HG02610 (cell line): Measurements from ENCODE around the gene SPHK1.
"Not testable (repeated sequence)": the region's sequence is repeated elsewhere in the genome, so short reads cannot be mapped to it uniquely, and the experiment has no call there.

ENCODE experiments used
- ATAC-seq: cut with Tn5 transposase; IDR thresholded peaks from one replicate; pipeline ENCODE4 v1.9.1; 2021; ENCODE audit warnings: mild to moderate bottlenecking, moderate library complexity; ENCODE audit not compliant: unreplicated experiment

Gene SPHK1, protein sequence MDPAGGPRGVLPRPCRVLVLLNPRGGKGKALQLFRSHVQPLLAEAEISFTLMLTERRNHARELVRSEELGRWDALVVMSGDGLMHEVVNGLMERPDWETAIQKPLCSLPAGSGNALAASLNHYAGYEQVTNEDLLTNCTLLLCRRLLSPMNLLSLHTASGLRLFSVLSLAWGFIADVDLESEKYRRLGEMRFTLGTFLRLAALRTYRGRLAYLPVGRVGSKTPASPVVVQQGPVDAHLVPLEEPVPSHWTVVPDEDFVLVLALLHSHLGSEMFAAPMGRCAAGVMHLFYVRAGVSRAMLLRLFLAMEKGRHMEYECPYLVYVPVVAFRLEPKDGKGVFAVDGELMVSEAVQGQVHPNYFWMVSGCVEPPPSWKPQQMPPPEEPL

DNA sequence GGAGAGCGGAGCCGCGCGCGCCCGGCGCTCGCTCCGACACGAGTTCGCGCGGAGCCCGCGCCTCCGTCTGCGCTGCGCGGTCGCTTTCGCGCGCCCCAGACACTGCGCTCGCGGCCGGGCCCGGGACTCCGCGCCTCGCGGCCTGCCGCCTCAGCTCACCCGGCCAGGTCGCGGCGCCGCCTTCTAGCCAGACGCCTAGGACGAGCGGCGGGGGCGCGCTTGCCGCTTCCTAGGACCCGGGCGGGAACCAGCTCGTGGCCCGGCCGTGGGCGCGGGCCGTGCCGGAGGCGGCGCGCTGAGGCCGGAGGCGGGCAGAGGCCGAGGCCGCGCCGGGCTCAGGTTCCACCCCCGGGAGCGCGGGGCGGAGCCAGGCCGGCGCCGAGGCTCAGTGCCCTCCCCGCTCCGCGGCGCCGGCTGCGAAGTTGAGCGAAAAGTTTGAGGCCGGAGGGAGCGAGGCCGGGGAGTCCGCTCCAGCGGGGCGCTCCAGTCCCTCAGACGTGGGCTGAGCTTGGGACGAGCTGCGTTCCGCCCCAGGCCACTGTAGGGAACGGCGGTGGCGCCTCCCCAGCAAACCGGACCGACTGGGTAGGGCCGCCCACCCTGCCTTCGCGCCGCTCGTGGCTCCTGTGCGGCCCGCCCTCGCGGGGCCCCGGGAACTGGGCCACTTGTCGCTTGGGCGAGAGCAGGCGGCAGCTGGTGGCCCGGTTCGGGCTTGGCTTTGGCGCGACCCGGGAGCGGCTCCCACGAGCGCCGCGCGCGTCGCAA, at the start of gene SPHK1:
SPHK1 (plus strand) TSS at position 388 of the 765 bp plus-strand sequence. CDS start 1,036 bp downstream, outside the sequence.
- ATAC-seq = peak; percentile 63

DNA sequence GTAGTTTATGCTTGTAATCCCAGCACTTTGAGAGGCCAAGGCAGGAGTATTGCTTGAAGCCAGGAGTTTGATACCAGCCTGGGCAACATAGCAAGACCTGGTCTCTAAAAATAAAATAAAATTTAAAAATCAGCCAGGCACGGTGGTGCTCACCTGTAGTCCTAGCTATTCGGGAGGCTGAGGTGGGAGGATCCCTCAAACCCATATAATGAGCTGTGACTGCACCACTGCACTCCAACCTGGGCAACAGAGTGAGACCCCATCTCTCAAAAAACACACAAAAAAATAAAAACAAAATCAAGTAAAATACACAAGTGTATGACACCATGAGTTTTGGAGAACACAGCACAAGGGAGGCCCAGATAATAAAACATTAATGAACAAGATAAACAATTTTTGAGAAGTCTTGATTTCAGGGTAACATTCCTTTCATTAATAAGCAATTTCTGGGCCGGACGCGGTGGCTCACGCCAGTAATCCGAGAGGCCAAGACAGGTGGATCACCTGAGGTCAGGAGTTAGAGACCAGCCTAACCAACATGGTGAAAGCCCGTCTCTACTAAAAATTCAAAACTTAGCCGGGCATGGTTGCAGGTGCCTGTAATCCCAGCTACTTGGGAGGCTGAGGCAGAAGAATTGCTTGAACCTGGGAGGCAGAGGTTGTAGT, 48.6 kb upstream of the SPHK1 start:
- ATAC-seq = no peak

DNA sequence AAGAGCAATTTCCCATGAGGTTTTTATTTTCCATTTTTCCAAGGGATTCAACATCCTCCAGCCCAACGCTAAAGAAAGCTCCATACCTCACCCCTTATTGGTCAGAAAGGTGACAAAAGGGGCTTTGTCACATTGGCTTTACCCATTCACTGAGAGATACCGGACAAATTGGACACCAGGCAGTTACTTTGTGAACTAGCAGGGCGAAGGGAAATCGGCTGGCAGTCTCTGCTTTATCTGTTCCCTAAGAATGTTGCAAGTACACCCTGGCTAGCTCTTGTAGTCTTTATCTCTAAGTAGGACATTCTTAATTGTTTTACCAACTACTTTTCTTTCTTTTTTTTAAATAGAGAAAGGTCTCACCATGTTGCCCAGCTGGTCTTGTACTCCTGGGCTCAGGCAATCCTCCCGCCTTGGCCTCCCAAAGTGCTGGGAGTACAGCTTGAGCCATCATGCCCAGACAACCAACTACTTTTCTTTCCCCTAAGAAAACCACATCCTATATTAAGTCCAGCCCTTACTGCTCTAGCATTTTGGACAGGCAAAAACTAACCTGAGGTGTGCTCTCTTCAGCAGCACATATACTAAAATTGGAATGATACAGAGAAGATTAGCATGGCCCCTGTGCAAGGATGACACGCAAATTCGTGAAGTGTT, 47.5 kb upstream of the SPHK1 start:
- ATAC-seq = no peak

DNA sequence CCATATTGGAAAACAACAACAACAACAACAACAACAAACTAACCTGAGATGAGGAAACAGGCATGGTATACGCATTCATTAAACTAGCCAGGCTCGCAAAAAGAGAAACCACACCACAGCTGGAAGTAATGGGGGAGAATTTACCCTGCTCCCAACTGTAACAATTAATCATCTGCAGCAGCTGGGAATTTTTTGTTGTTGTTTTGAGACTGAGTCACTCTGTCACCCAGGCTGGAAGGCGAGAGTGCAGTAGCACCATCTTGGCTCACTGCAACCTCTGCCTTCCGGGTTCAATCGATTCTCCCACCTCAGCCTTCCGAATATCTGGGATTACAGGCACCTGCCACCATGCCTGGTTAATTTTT, 47.0 kb upstream of the SPHK1 start:
- ATAC-seq = no peak

DNA sequence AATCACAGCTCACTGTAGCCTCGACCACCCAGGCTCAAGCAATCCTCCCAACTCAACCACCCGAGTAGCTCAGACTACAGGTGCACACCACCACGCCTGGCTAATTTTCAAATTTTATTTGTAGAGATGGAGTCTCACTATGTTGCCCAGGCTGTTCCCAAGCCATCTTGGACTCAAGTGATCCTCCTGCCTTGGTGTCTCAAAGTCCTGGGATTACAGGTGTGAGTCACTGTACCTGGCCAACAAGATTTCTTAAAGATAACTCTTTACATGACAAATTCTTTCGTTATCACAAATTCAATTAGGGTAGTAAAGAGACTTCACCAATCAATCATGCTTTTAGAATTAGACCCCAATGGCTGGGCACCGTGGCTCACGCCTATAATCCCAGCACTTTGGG, 43.1 kb upstream of the SPHK1 start:
- ATAC-seq = no peak

DNA sequence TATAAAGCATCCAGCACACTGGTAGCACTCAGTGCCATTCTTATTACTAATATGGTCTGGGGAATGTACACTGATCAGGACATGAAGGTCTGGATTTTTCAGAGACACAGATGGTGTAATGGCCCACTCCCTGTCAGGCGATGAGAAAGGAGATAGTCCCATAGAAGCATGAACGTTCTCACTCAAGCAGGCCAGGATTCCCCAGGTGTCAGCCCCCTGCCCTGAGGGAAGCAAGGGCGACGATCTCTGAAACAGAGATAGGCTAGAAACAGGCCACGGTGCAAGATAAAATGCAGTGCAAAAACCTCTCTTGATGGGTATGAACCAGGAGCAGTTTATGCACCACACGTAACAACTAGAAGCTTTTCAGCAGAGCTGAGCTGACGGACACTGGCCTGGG, 41.3 kb upstream of the SPHK1 start:
- no peak for ATAC-seq

DNA sequence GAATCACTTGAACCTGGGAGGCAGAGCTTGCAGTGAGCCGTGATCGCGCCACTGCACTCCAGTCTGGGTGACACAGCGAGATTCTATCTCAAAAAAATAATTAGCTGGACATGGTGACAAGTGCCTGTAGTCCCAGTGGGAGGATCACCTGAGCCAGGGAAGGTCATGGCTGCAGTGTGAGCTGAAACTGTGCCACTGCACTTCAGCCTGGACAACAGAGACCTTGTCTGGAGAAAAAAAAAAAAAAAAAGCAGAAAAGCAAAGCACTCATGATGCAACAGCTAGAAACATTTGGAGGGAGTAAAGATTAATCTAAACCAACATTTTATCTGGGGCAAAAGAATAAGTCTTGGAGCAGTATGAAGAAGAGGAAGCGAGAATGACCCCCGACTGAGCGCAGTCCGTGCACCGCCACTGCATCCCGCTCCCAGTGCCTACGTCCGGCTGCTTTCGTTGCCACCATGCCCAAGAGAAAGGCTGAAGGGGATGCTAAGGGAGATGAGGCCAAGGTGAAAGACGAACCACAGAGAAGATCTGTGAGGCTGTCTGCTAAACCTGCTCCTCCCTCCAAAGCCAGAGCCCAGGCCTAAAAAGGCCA, 38.9 kb upstream of the SPHK1 start:
- no peak for ATAC-seq

DNA sequence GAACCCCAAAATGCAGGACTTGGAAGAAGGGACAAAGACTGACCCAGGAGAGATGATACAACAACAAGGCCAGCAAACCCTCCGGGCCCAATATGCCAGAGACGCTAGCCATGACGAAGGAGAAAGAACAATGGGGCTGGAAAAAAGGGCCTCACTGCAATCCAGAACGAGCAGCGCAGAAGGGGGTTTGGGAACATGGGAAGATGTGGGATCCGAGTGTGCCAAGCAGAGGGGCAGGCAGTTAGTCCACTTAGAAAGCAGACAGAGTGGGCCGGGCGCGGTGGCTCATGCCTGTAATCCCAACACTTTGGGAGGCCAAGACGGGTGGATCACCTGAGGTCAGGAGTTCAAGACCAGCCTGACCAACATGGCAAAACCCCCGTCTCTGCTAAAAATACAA, 37.5 kb upstream of the SPHK1 start:
- not testable (repeated sequence) for ATAC-seq

DNA sequence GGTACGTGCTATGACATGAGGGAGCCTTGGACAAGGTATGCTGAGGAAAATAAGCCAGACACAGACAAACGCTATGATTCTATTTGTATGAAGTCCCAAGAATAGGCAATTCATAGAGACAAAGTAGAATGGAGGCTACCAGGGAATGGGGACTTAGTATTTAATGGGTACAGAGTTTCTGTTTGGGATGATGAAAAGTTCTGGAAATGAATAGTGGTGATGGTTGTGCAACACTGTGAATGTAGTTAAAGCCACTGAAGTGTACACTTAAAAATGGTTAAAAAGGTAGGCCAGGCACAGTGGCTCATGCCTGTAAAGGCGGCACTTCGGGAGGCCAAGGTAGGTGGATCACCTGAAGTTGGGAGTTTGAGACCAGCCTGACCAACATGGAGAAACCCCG, 33.9 kb upstream of the SPHK1 start:
- ATAC-seq = no peak

DNA sequence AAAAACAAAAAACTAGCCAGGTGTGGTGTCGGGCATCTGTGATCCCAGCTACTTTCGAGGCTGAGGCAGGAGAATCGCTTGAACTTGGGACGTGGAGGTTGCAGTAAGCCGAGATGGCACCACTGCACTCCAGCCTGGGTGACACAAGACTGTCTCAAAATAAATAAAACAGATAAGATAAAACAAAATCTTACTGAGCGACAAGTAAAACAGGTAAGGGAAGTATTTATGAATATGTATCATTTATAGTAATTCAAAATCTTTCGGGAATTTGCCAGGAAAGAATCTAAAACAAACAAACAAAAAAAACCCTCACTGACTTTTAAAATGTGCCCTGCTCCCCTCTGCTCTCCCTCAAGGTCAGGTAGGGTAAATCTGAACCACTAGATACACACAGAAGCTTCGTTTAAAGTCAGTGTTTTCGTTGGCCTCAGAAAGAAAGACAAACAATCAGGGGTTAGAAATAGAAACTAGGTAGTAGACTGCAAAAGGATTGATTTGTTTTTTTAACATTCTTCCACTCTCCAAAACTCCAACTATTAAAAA, 32.8 kb upstream of the SPHK1 start:
- ATAC-seq = no peak

DNA sequence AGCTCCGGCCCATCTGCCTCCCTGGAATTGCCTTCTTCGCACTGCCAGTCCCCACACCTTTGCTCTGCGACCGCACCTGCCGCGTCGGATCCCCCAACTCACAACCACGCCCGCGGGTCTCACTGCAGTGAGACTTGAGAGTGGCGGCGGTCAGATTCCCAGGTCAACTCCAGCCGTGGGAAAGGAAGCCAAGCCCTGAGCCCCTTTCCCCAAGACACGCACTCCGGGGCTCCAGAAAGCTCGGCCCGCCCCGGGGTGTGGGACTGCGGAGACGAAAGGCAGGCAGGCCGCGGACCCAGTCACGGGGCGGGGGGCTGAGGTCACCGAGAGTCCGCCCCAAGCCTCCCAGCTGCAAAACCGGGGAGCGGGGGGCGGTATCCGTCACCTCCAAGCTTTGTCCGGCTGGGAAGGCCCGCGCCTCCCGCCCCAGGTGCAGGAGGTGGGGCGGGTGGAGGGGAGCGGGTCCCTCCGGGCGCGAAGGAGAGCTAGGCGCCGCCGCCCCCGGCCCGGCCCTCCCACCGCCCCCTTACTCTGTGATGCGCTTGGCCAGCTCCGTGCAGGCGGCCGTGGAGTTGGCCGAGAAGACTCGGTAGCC, 31.3 kb upstream of the SPHK1 start:
- ATAC-seq = peak; percentile 15

DNA sequence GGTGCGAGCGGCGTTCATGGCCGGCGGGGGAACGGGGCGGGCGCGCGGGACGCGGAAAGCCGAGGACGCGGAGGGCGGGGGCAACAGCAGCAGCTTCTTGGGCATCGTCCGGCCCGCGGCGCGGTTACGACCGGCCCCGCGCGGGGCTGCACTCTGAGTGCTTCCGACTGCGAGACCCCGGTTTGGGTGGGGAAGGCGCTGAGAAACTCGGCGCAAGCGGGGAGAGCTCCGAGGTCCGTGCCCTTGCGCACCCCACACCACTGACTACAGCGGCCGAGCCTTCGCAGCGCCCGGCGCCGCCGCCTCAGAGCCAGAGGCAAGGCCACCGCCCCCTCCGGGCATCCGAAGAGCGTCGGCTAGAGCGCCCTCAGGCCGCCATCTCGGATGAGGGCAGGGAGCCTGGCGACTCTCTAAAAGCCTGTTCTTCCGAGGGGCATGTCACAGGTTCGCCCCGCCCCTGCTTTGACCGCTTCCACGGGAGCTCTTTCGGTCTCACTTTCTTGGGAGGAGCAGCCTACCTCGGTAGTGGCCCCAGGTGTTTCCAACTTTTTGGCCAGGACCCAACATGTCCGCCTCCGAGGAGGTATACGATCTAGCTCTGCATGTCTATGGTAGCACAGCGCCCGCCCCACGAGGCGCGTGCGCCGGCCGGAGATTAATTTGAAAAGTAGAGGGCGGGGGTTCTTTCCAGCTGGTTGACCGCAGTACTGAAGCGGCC, 30.7 kb upstream of the SPHK1 start, which contains the start of gene PRPSAP1:
PRPSAP1 (minus strand) TSS at position 318 of the 718 bp plus-strand sequence; CDS start at position 105, 213 bp downstream.
- peak; percentile 86 for ATAC-seq

DNA sequence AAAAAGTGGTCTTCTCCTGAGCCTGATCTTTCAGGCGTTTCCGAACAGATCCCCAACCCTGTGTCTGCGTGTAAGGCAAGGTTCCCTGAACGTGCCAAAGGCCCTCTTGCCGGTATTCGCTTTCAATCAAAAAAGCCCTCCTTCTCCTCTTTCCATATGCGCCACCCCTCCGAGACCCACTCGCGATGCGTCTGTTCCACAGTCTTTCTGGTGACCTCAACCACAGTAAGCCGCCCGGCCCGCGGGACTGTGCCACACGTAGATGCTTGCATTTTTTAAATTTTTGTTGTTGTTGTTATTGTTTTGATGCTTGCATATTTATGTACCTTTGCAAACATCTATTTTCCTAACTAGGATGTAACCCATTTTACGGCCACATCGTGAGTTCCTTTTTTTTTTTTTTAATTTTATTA, 30.1 kb upstream of the SPHK1 start:
- no peak for ATAC-seq

DNA sequence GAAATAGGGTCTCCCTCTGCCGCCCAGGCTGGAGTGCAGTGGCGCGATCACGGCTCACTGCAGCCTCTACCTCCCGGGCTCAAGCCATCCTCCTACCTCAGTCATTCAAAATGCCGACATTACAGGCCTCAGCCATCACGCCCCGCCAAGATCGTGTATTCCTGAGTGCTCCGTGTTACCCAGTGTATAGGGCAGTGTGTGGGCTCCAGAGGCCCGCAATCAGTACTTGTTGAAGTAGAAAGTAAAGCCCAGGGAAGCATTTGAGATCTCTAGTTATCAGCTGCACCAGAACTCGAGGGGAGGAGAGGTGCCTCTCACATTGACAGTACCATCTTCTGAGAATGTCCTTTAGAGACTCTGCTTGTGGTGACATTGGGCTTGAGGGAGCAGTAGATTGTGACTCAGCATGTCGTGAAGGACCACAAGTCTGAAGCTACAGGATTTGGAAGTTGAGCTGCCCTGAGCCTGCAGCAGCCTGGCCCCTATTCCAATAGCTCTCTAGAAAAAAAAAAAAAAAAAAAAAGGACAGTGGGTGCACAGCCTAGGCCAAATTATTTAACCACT, 29.6 kb upstream of the SPHK1 start:
- no peak for ATAC-seq

DNA sequence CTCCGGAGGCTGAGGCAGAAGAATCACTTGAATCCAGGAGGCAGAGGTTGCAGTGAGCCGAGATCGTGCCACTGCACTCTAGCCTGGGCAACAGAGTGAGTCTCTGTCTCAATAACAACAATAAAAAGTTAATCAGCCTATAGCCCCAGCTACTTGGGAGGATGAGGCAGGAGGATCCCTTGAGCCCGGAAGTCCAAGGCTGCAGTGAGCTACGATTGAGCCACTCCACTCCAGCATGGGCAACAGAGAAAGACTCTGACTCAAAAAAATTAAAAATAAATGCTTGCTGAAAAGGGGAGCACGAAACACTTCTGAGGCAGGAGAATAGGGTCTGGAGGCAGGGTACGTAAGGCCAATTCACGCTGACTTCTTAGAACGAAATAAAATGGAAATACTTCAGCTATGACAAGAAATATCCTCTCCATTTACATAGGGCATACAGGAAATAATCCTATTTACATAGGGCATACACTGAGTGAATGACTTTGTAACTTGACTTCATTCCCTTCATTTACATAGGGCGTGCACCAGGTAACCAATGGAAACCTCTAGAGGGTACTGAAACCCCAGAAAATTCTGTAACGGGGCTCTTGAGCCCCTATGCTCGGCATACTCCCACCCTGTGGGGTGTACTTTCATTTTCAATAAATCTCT, 27.5 kb upstream of the SPHK1 start:
- no peak for ATAC-seq

DNA sequence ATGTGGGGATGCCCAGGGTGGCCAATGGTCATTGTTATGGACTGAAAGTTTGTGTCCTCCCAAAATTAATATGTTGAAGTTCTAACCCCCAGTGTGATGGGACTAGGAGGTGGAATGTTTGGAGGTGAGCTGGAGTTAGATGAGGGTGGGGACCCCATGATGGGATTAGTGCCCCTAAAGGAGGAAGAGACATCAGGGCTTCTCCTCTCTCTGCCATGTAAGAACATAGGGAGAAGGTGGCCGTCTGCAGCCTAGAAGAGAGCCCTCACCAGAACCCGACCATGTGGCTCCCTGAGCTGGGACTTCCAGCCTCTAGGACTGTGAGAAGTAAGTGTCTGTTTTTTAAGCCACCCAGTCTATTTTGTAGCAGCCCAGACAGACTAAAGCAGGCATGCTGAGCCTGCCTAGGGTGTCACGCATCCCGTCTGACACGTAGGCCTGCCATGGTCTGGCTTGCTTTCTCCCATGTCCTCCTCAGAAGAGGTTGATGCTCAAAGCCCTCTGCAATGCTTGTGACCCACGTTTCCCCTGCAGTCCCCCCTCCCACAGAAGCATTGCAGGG, 26.7 kb upstream of the SPHK1 start:
- ATAC-seq = no peak

DNA sequence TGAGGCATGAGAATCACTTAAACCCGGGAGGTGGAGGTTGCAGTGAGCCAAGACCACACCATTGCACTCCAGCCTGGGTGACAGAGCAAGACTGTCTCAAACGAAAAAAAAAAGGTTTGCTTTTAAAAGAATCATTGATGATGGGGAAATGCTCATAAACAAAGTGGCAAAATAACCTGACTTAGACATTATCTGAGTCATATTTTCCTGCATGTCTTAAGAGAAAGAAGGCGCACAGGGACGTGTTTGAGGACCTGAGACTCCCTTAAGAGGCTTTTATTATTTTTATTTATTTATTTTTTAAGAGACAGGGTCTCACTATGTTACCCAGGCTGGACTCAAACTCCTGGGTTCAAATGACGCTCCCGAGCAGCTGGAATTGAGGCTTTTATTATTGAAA, 25.0 kb upstream of the SPHK1 start:
- no peak for ATAC-seq

DNA sequence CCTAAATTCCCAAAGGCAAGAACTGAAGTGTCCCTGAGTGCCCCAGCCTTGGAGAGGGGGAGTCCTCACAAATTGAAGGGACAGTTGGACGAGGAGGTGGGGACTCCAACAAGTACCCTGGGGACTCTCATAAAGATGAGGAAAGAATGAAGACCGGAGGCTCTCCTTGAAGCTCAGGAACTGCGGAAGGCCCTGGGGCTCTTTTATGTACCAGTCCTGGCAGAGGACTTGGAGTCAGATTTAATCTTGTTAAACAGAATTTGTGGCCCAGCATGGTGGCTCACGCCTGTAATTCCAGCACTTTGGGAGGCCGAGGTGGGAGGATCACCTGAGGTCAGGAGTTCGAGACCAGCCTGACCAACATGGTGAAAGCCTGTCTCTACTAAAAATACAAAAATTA, 24.6 kb upstream of the SPHK1 start:
- ATAC-seq = not testable (repeated sequence)
